Panc1 (cell line): ENCODE measurements around the gene SYTL5. TPM values are rescaled to one million over a fixed set of nuclear protein-coding genes. Genes with fewer than 3 reads are reported as not detected.

Experiments used
- ATAC-seq: fragments of 200-7000 bp; cut with Tn5 transposase; 2 replicates; pipeline ENCODE4 v1.9.1; 2020; ENCODE audit warnings: mild to moderate bottlenecking, moderate library complexity
- BruUV-seq: library from RNA; stranded (reverse); fragments of 400-500 nt; replicated peaks from 2 replicates; lab custom pipeline; 2021; lab: Mats Ljungman, UMichigan
- CTCF ChIA-PET: fragments of 300-600 bp; sonication (Branson Sonifier 250); formaldehyde crosslinking; loops from one replicate; lab custom pipeline; 2022; ENCODE audit warnings: antibody characterized with exemption; lab: Charles Lee
- POLR2A ChIA-PET: fragments of 300-600 bp; sonication (Branson Sonifier 250); formaldehyde crosslinking; loops from one replicate; lab custom pipeline; 2022; ENCODE audit warnings: antibody characterized with exemption; lab: Charles Lee
- DNase-seq: peaks from one replicate; pipeline ENCODE4 v3.0.0-alpha.2; 2010; ENCODE audit warnings: low read depth, low spot score
- H3K27ac ChIP-seq: 2 replicates; pipeline ENCODE4 v1.5.1; 2011; ENCODE audit warnings: mild to moderate bottlenecking, low read length, inconsistent platforms
- H3K27me3 ChIP-seq: fragments of 200-500 bp; sonication (Bioruptor generic); 2 replicates; pipeline ENCODE4 v1.6.0; 2014; ENCODE audit warnings: low read length, inconsistent platforms; ENCODE audit not compliant: control insufficient read depth, insufficient read depth
- H3K36me3 ChIP-seq: fragments of 200-500 bp; sonication (Bioruptor generic); 2 replicates; pipeline ENCODE4 v1.5.1; 2014; ENCODE audit warnings: inconsistent platforms, mild to moderate bottlenecking, low read length, moderate library complexity; ENCODE audit not compliant: control insufficient read depth, insufficient read depth
- H3K4me1 ChIP-seq: 2 replicates; pipeline ENCODE4 v1.5.1; 2011; ENCODE audit warnings: inconsistent platforms, mild to moderate bottlenecking, low read length, moderate library complexity; ENCODE audit not compliant: control insufficient read depth, insufficient read depth
- H3K4me3 ChIP-seq, 2 experiments: 2 replicates each; pipeline ENCODE4 v1.5.1; 2011 to 2012; ENCODE audit warnings: low read depth in 2 of 2, low read length in 2 of 2, mild to moderate bottlenecking in 2 of 2, inconsistent platforms in 1 of 2, moderate library complexity in 1 of 2
- H3K9me3 ChIP-seq: fragments of 200-500 bp; sonication (Bioruptor generic); 2 replicates; pipeline ENCODE4 v1.5.1; 2014; ENCODE audit warnings: low read depth, mild to moderate bottlenecking, inconsistent platforms, low read length, moderate library complexity; ENCODE audit not compliant: control insufficient read depth, insufficient read depth
- CTCF ChIP-seq: fragments of 450-650 bp; IDR thresholded peaks from 2 replicates; pipeline ENCODE4 v1.5.1; 2017; ENCODE audit warnings: mild to moderate bottlenecking
- POLR2AphosphoS5 ChIP-seq: IDR thresholded peaks from 2 replicates; pipeline ENCODE4 v1.6.1; 2012; ENCODE audit warnings: mild to moderate bottlenecking, low read depth, low read length, moderate library complexity
- REST ChIP-seq, 2 experiments: IDR thresholded peaks; 2 replicates each; pipeline ENCODE4 v1.6.1; 2011 to 2012; ENCODE audit warnings: low read depth in 2 of 2, control low read depth in 1 of 2, low read length in 1 of 2, mild to moderate bottlenecking in 1 of 2, moderate library complexity in 1 of 2; ENCODE audit not compliant: insufficient read depth in 1 of 2
- SIN3A ChIP-seq: IDR thresholded peaks from 2 replicates; pipeline ENCODE4 v1.6.1; 2012; ENCODE audit warnings: low read depth, mild to moderate bottlenecking, low read length, moderate library complexity, borderline replicate concordance; ENCODE audit not compliant: insufficient read depth
- TCF7L2 ChIP-seq: IDR thresholded peaks from 2 replicates; pipeline ENCODE4 v1.6.1; 2011; ENCODE audit warnings: mild to moderate bottlenecking, low read depth, low read length, inconsistent platforms
- in situ Hi-C: cut with HindIII; loops from 2 replicates; pipeline ENCODE4 v1.10.0; 2016; ENCODE audit warnings: low sequenced_read_pairs, low pct_unique_long_range_greater_than_20kb
- intact Hi-C: fragments of 100-400 bp; cut with micrococcal nuclease; formaldehyde crosslinking; loops from one replicate; pipeline ENCODE4 v1.10.0; 2022; ENCODE audit not compliant: unreplicated experiment
- total RNA-seq: library from RNA; stranded (reverse); gene quantifications from one replicate; pipeline ENCODE4 v1.2.1, GENCODE V29; 2021; ENCODE audit not compliant: unreplicated experiment

The SYTL5 gene
- total RNA-seq, 1 experiment from 2014 or later: 0.08 TPM

GRCh38 chrX:38055170-38055847, 49.0 kb downstream of the SYTL5 start:
- CTCF ChIA-PET: no interaction called here
- TF ChIP-seq TCF7L2 (no peak), POLR2AphosphoS5 (no peak), CTCF (no peak), SIN3A (no peak), REST (IDR thresholded peaks at IDR 0.05; ENCODE audit: insufficient read depth in 1 of 2, low read depth in 2 of 2, low read length in 1 of 2) (no peak)
- Histone ChIP-seq H3K4me3 (no peak overlapping the region), H3K4me1 (no peaks in the 10 kb centered on the region), H3K27ac (no peak overlapping the region), H3K36me3 (no peaks in the 10 kb centered on the region), H3K27me3 (no peaks in the 10 kb centered on the region), H3K9me3 (no peaks in the 10 kb centered on the region)
- POLR2A ChIA-PET: no interaction called here
- in situ Hi-C loops: no loop called here
- intact Hi-C loops: no loop called here
- no peak for DNase-seq
- no peak for ATAC-seq
- no TSS peak for BruUV-seq

GRCh38 chrX:38060331-38060878, 54.1 kb downstream of the SYTL5 start:
- Histone ChIP-seq H3K27me3 (no peaks in the 10 kb centered on the region), H3K36me3 (no peaks in the 10 kb centered on the region), H3K9me3 (no peaks in the 10 kb centered on the region), H3K4me3 (no peak overlapping the region), H3K27ac (no peak overlapping the region), H3K4me1 (no peaks in the 10 kb centered on the region)
- ChIA-PET POLR2A (no interaction called here), CTCF (no interaction called here)
- TF ChIP-seq SIN3A: no peak
- intact Hi-C loops (no loop called here), in situ Hi-C loops (no loop called here)
- ATAC-seq (no peak), DNase-seq (no peak)
- BruUV-seq: no TSS peak

- Histone ChIP-seq H3K4me1 (no peaks in the 10 kb centered on the region), H3K27me3 (no peaks in the 10 kb centered on the region), H3K4me3 (no peak overlapping the region), H3K27ac (no peak overlapping the region), H3K36me3 (no peaks in the 10 kb centered on the region), H3K9me3 (no peaks in the 10 kb centered on the region)
- intact Hi-C loops: no loop called here
- no peak for DNase-seq
- BruUV-seq: no TSS peak
- CTCF ChIA-PET: no interaction called here
- in situ Hi-C loops: no loop called here
- TF ChIP-seq POLR2AphosphoS5 (no peak), TCF7L2 (peak; percentile 48; the same call in 1 of the 2 replicates)
- POLR2A ChIA-PET: no interaction called here
- ATAC-seq: peak; percentile 68; the same call in 1 of the 2 replicates
Observed at GRCh38 chrX:38061335-38061734, 55.0 kb downstream of the SYTL5 start.
